ENCODE results near the gene DDX11.
"Not testable (repeated sequence)": the region's sequence is repeated elsewhere in the genome, so short reads cannot be mapped to it uniquely, and the experiment has no call there.

DNA sequence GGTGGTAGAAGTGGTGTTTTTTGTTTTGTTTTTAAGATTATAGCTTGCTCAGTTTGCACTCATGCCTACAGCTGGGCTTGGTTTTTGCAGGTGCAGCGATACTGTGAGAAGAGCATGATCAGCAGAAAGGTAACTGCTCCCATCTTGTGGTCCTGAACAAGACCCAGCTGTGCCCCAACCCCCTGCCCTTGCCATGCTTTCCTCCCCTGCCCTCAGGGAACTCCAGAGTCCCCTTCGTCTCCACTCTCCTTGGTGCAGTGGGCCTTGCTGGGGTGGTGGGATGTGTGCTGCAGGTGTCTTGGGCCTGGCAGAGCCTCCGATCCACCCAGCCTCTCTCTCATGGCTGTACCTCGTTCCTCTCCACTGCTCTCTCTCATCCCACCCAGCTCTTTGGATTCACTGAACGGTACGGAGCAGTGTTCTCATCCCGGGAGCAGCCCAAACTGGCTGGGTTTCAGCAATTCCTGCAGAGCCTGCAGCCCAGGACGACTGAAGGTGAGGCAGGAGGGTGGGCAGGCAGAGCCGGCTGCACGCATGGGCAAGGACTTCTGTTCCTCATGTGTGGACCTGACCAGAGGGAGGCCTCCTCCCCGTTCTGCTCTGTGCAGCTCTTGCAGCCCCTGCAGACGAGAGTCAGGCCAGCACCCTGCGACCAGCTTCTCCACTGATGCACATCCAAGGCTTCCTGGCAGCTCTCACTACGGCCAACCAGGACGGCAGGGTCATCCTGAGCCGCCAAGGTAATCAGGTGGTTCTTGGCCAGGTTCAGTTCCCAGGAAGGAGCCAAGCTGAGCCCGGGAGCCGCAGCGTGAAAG, 22.8 kb downstream of the DDX11 start:
- TF ChIP-seq, protein P1, sequence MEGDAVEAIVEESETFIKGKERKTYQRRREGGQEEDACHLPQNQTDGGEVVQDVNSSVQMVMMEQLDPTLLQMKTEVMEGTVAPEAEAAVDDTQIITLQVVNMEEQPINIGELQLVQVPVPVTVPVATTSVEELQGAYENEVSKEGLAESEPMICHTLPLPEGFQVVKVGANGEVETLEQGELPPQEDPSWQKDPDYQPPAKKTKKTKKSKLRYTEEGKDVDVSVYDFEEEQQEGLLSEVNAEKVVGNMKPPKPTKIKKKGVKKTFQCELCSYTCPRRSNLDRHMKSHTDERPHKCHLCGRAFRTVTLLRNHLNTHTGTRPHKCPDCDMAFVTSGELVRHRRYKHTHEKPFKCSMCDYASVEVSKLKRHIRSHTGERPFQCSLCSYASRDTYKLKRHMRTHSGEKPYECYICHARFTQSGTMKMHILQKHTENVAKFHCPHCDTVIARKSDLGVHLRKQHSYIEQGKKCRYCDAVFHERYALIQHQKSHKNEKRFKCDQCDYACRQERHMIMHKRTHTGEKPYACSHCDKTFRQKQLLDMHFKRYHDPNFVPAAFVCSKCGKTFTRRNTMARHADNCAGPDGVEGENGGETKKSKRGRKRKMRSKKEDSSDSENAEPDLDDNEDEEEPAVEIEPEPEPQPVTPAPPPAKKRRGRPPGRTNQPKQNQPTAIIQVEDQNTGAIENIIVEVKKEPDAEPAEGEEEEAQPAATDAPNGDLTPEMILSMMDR (conservative IDR thresholded peaks at IDR 0.05), result not testable (repeated sequence)
- TF ChIP-seq ZFX (IDR thresholded peaks at IDR 0.05), result not testable (repeated sequence)

Data from C4-2B (cell line).